ENCODE measurements around the gene VOPP1. TPM values are rescaled to one million over a fixed set of nuclear protein-coding genes. Genes with fewer than 3 reads are reported as not detected.

Gene VOPP1
- total RNA-seq, 2 donors from 2014 or later: 88.9 to 131 TPM

DNA sequence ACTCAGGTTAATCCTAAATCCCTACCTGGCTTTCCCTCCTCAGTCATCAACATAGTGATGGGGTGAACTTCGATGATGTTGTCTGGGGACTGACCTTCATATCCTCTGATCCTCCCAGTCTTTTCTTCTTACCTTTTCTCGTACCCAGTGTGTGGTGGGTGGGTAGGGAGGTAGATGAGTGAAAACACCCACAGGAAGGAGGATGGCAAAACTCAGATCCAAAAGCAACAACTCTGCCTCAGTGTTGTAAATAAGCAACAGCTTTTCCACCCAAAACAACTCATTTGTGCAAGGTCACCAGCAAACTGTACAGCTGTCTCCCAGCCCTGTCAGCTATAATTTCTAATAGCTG is 38.6 kb downstream of the VOPP1 start:
- no peak for TF ChIP-seq CTCF (IDR thresholded peaks at IDR 0.05)
- H3K36me3 ChIP-seq: no peaks in the 10 kb centered on the region
- H3K4me3 ChIP-seq: no peak overlapping the region
- H3K27ac ChIP-seq: peak overlapping the region in 1 of 2 donors; percentile 60
- DNase-seq (ENCODE audit: low spot score) (no peak), ATAC-seq (ENCODE audit: insufficient number of reproducible peaks, low FRiP score, low read depth) (no peak)
- peaks cover 29 to 55% of the 10 kb centered on the region in 2 donors for H3K4me1 ChIP-seq (ENCODE audit: control insufficient read depth in 1 of 2, low read depth in 2 of 2)
- no peaks in the 10 kb centered on the region for H3K27me3 ChIP-seq (replicated peaks; ENCODE audit: insufficient read depth)
- H3K9me3 ChIP-seq: no peaks in the 10 kb centered on the region

DNA sequence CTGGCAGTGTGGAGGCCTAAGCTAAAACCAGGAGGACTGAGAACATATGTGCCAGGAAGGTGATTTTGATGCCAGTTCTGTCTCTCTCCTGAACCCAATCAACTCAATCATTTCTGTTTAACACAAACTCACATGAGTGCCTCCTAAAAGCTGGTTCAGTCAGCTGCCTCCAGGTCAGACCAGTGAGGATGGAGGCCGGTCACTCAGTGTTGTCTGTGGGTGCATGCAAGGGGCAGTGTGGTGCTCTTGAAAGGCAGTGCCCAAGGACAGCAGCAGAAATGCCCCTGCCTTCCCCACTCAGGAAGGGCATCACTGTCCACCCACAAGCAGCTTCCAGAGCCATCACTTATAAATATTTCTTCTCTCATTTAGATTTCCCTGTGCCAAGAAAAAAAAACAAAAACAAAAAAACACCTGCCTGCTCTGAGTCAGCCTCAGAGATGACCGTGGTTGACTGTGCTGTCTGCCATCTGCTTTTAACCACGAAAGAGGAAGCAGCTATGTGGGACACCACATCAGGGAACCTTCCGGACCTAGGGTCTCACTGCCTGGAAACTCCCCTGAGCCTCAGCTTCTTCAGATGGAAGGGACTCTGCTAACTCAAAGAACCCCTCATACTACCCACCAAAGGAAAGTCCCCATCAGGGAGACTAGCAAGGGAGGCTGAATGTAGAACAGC is 39.1 kb downstream of the VOPP1 start:
- Histone ChIP-seq H3K9me3 (no peaks in the 10 kb centered on the region), H3K27ac (peak overlapping the region in 1 of 2 donors; percentile 60), H3K4me3 (no peak overlapping the region), H3K4me1 (ENCODE audit: control insufficient read depth in 1 of 2, low read depth in 2 of 2) (peaks cover 29 to 55% of the 10 kb centered on the region in 2 donors), H3K36me3 (no peaks in the 10 kb centered on the region), H3K27me3 (replicated peaks; ENCODE audit: insufficient read depth) (no peaks in the 10 kb centered on the region)
- ATAC-seq (ENCODE audit: insufficient number of reproducible peaks, low FRiP score, low read depth) (no peak), DNase-seq (ENCODE audit: low spot score) (no peak)
- TF ChIP-seq CTCF (IDR thresholded peaks at IDR 0.05): no peak

- H3K4me3 ChIP-seq: no peak overlapping the region
- DNase-seq (ENCODE audit: low spot score): no peak
- no peaks in the 10 kb centered on the region for H3K27me3 ChIP-seq (replicated peaks; ENCODE audit: insufficient read depth)
- H3K4me1 ChIP-seq (ENCODE audit: control insufficient read depth in 1 of 2, low read depth in 2 of 2): peaks cover 29 to 49% of the 10 kb centered on the region in 2 donors
- no peaks in the 10 kb centered on the region for H3K9me3 ChIP-seq
- no peaks in the 10 kb centered on the region for H3K36me3 ChIP-seq
- peak overlapping the region in 1 of 2 donors; percentile 60 for H3K27ac ChIP-seq
- TF ChIP-seq CTCF (IDR thresholded peaks at IDR 0.05): no peak
- ATAC-seq (ENCODE audit: insufficient number of reproducible peaks, low FRiP score, low read depth): no peak
These were observed 40.0 kb downstream of the VOPP1 start for GRCh38 chr7:55532150-55532917.

DNA sequence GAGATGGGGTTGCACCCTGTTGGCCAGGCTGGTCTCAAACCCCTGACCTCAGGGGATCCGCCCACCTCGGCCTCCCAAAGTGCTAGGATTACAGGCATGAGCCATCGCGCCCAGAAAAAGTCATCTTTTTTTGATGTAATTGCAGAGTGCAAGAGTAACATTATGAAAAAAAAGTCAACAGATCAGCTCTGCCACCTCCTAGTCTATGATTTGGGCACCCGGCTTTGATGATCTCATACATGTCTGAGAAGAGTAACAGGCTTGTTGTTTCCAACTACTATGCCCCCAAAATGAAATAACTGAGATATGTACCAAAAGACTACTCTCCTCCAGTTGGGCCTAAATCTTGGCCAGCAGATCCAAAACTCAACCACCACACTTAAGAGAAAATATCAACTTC is 40.8 kb downstream of the VOPP1 start:
- Histone ChIP-seq H3K27me3 (replicated peaks; ENCODE audit: insufficient read depth) (no peaks in the 10 kb centered on the region), H3K4me3 (no peak overlapping the region), H3K36me3 (no peaks in the 10 kb centered on the region), H3K27ac (no peak overlapping the region), H3K4me1 (ENCODE audit: control insufficient read depth in 1 of 2, low read depth in 2 of 2) (peaks cover 29 to 47% of the 10 kb centered on the region in 2 donors), H3K9me3 (no peaks in the 10 kb centered on the region)
- ATAC-seq (ENCODE audit: insufficient number of reproducible peaks, low FRiP score, low read depth): no peak
- TF ChIP-seq CTCF (IDR thresholded peaks at IDR 0.05): no peak
- DNase-seq (ENCODE audit: low spot score): no peak

- no peaks in the 10 kb centered on the region for H3K27me3 ChIP-seq (replicated peaks; ENCODE audit: insufficient read depth)
- no peak overlapping the region for H3K4me3 ChIP-seq
- H3K36me3 ChIP-seq: no peaks in the 10 kb centered on the region
- no peak overlapping the region for H3K27ac ChIP-seq
- no peak for ATAC-seq (ENCODE audit: insufficient number of reproducible peaks, low FRiP score, low read depth)
- no peak for DNase-seq (ENCODE audit: low spot score)
- peaks cover 19 to 42% of the 10 kb centered on the region in 2 donors for H3K4me1 ChIP-seq (ENCODE audit: control insufficient read depth in 1 of 2, low read depth in 2 of 2)
- TF ChIP-seq CTCF (IDR thresholded peaks at IDR 0.05): no peak
- H3K9me3 ChIP-seq: no peaks in the 10 kb centered on the region
These were observed 45.0 kb downstream of the VOPP1 start for GRCh38 chr7:55527307-55527706.
